A673 (cell line): ENCODE data around the gene CCDC14. TPM values are rescaled to one million over a fixed set of nuclear protein-coding genes. Genes with fewer than 3 reads are reported as not detected.
A peak's percentile ranks its signal among the peaks of the same experiment; 100 is the strongest.

Source experiments
- BruUV-seq: library from RNA; stranded (reverse); fragments of 400-500 nt; replicated peaks from 2 replicates; lab custom pipeline; 2021; lab: Mats Ljungman, UMichigan
- CTCF ChIA-PET: fragments of 300-600 bp; sonication (Branson Sonifier 250); formaldehyde crosslinking; loops from one replicate; lab custom pipeline; 2022; ENCODE audit warnings: antibody characterized with exemption; lab: Charles Lee
- POLR2A ChIA-PET: fragments of 300-600 bp; sonication (Branson Sonifier 250); formaldehyde crosslinking; loops from one replicate; lab custom pipeline; 2022; ENCODE audit warnings: antibody characterized with exemption; ENCODE audit not compliant: low non-redundant PET; lab: Charles Lee
- DNase-seq: peaks from one replicate; pipeline ENCODE4 v3.0.0-alpha.2; 2015; ENCODE audit warnings: low spot score
- H3K27ac ChIP-seq: fragments of 200-600 bp; sonication (generic); 2 replicates; pipeline ENCODE4 v1.5.1; 2016; ENCODE audit warnings: mixed run types, low read depth, mild to moderate bottlenecking, mixed read lengths, antibody characterized with exemption, low read length; ENCODE audit not compliant: poor library complexity, severe bottlenecking
- H3K27me3 ChIP-seq: fragments of 200-600 bp; sonication (generic); replicated peaks from 2 replicates; pipeline ENCODE4 v1.6.1; 2017; ENCODE audit warnings: mixed run types, low read depth, mild to moderate bottlenecking, mixed read lengths, antibody characterized with exemption, low read length; ENCODE audit not compliant: insufficient read depth, poor library complexity
- H3K36me3 ChIP-seq: fragments of 200-600 bp; sonication (generic); 2 replicates; pipeline ENCODE4 v1.6.1; 2016; ENCODE audit warnings: mixed run types, mild to moderate bottlenecking, mixed read lengths, antibody characterized with exemption, low read length; ENCODE audit not compliant: insufficient read depth, poor library complexity, severe bottlenecking
- H3K4me1 ChIP-seq: fragments of 200-600 bp; sonication (generic); 2 replicates; pipeline ENCODE4 v1.6.1; 2017; ENCODE audit warnings: mixed run types, mild to moderate bottlenecking, mixed read lengths, antibody characterized with exemption, low read length; ENCODE audit not compliant: insufficient read depth, poor library complexity, severe bottlenecking
- H3K4me3 ChIP-seq: fragments of 200-600 bp; sonication (generic); 2 replicates; pipeline ENCODE4 v1.5.1; 2016; ENCODE audit warnings: low read depth, mixed run types, mild to moderate bottlenecking, mixed read lengths, low read length; ENCODE audit not compliant: poor library complexity, severe bottlenecking
- H3K9me3 ChIP-seq: fragments of 200-600 bp; sonication (generic); 2 replicates; pipeline ENCODE4 v1.6.1; 2016; ENCODE audit warnings: mixed run types, low read depth, mild to moderate bottlenecking, mixed read lengths, antibody characterized with exemption, low read length; ENCODE audit not compliant: poor library complexity, severe bottlenecking
- EZH2 ChIP-seq: fragments of 200-600 bp; sonication (generic); IDR thresholded peaks from 2 replicates; pipeline ENCODE4 v1.6.1; 2017; ENCODE audit warnings: borderline replicate concordance, low read depth, mild to moderate bottlenecking, mixed read lengths, antibody characterized with exemption, low read length; ENCODE audit not compliant: poor library complexity, severe bottlenecking
- intact Hi-C: fragments of 100-400 bp; cut with micrococcal nuclease; formaldehyde crosslinking; loops from one replicate; pipeline ENCODE4 v1.10.0; 2022; ENCODE audit not compliant: unreplicated experiment
- total RNA-seq: library from RNA; stranded (reverse); gene quantifications from 2 replicates; pipeline ENCODE4 v1.2.3, GENCODE V29; 2021
- TF ChIP-seq, protein P1 (sequence below): fragments of 300-800, 200-600 bp; sonication (generic); conservative IDR thresholded peaks from 2 replicates; pipeline ENCODE4 v1.5.1; 2017; ENCODE audit warnings: low read depth, mild to moderate bottlenecking, antibody characterized with exemption, low read length, moderate library complexity, mixed read lengths

CCDC14 gene
- total RNA-seq, 1 experiment from 2014 or later, result 81.2 TPM

DNA sequence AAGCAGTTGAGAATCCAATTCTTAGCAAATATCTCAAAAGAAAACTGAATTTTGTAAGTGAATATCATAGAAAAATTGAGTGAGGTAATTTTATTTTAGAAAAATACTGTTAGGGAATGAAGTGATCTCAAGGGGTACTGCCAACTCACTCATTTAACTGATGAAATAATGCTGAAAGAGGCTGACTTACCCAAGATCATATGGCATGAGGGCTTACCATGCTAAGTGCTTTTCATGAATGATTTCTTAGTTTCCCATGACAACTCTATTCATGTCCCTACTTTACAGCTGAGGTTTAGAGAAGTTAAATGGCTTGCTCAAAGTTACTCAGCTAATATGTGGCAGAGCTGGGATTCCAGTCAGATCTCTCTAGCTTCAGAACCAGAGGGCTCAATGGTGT, 30.6 kb downstream of the CCDC14 start:
- Histone ChIP-seq H3K36me3 (peaks cover 64% of the 10 kb centered on the region), H3K27me3 (no peaks in the 10 kb centered on the region), H3K9me3 (no peaks in the 10 kb centered on the region), H3K4me1 (no peaks in the 10 kb centered on the region), H3K4me3 (no peak overlapping the region), H3K27ac (no peak overlapping the region)
- CTCF ChIA-PET, result no interaction called here
- POLR2A ChIA-PET, result no interaction called here
- TF ChIP-seq, protein P1, sequence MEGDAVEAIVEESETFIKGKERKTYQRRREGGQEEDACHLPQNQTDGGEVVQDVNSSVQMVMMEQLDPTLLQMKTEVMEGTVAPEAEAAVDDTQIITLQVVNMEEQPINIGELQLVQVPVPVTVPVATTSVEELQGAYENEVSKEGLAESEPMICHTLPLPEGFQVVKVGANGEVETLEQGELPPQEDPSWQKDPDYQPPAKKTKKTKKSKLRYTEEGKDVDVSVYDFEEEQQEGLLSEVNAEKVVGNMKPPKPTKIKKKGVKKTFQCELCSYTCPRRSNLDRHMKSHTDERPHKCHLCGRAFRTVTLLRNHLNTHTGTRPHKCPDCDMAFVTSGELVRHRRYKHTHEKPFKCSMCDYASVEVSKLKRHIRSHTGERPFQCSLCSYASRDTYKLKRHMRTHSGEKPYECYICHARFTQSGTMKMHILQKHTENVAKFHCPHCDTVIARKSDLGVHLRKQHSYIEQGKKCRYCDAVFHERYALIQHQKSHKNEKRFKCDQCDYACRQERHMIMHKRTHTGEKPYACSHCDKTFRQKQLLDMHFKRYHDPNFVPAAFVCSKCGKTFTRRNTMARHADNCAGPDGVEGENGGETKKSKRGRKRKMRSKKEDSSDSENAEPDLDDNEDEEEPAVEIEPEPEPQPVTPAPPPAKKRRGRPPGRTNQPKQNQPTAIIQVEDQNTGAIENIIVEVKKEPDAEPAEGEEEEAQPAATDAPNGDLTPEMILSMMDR, result no peak
- no peak for TF ChIP-seq EZH2
- DNase-seq, result peak; percentile 2
- intact Hi-C loops, result no loop called here
- no TSS peak for BruUV-seq

DNA sequence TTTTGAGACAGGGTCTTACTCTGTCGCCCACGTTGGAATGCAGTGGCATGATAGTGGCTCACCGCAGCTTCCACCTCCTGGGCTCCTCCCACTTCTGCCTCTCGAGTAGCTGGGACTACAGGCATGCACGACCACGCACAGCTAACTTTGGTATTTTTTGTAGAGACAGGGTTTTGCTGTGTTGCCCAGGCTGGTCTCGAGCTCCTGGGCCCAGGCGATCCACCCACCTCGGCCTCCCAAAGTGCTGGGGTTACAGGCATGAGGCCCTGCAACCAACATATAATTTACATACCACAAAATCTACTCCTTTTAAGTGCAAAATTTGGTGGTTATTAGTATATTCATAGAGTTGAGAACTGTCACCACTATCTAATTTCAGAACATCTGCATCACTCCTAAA, 31.7 kb downstream of the CCDC14 start:
- POLR2A ChIA-PET, result no interaction called here
- no peak overlapping the region for H3K27ac ChIP-seq
- intact Hi-C loops, result no loop called here
- H3K9me3 ChIP-seq, result no peaks in the 10 kb centered on the region
- DNase-seq, result no peak
- TF ChIP-seq EZH2, result no peak
- TF ChIP-seq, protein P1, result no peak
- H3K27me3 ChIP-seq, result no peaks in the 10 kb centered on the region
- peaks cover 55% of the 10 kb centered on the region for H3K36me3 ChIP-seq
- H3K4me1 ChIP-seq, result no peaks in the 10 kb centered on the region
- CTCF ChIA-PET, result no interaction called here
- H3K4me3 ChIP-seq, result no peak overlapping the region
- no TSS peak for BruUV-seq

DNA sequence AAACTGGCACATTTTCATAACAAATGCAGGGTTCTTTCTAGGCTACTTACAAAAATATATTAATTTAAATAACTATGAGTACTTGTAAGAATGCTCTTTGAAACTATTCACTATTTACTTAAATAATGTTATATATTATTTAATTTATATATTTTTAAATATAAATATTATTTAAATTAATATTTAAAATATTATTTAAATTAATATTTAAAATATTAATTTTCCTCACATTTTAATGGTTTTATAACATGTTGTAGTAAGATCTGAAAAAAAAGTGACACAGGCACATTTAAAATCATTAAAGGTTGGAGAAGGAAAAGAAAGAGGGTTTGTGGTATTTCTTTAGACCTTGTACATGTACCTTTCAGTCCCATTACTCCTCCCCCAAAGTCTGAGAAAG, 34.6 kb downstream of the CCDC14 start:
- POLR2A ChIA-PET, result no interaction called here
- H3K27ac ChIP-seq, result no peak overlapping the region
- no peak for TF ChIP-seq EZH2
- TF ChIP-seq, protein P1, result no peak
- BruUV-seq, result no TSS peak
- no peak overlapping the region for H3K4me3 ChIP-seq
- CTCF ChIA-PET, result no interaction called here
- H3K4me1 ChIP-seq, result no peaks in the 10 kb centered on the region
- intact Hi-C loops, result no loop called here
- no peak for DNase-seq
- peaks cover 46% of the 10 kb centered on the region for H3K36me3 ChIP-seq
- peaks cover 11% of the 10 kb centered on the region for H3K9me3 ChIP-seq
- no peaks in the 10 kb centered on the region for H3K27me3 ChIP-seq
